GM12878 (cell line): Measurements from ENCODE around the gene SEMA3B.

Source experiments
- CTCF ChIP-seq, 3 experiments: IDR thresholded peaks in 2 of 3; conservative IDR thresholded peaks in 1 of 3; 2 replicates each; pipeline ENCODE4 v1.5.1; 2011; ENCODE audit warnings: low read depth in 3 of 3, low read length in 3 of 3, mild to moderate bottlenecking in 3 of 3, control low read depth in 2 of 3, moderate library complexity in 2 of 3, inconsistent platforms in 1 of 3, mixed read lengths in 1 of 3; ENCODE audit not compliant: control insufficient read depth in 2 of 3, insufficient read depth in 1 of 3; ENCODE audit errors: extremely low read depth in 1 of 3
- HDAC2 ChIP-seq: fragments of 200-600 bp; sonication (generic); IDR thresholded peaks from 2 replicates; pipeline ENCODE4 v1.6.1; 2017
- MAX ChIP-seq: IDR thresholded peaks from 2 replicates; pipeline ENCODE4 v1.6.1; 2012; ENCODE audit warnings: low read depth, low read length, improper control_type of control experiment
- POLR2AphosphoS2 ChIP-seq: IDR thresholded peaks from 2 replicates; pipeline ENCODE4 v1.6.1; 2011; ENCODE audit warnings: low read depth, mild to moderate bottlenecking, low read length, improper control_type of control experiment, moderate library complexity
- ZZZ3 ChIP-seq: IDR thresholded peaks from 2 replicates; pipeline ENCODE4 v1.6.1; 2011; ENCODE audit warnings: low read depth; ENCODE audit not compliant: control insufficient read depth, insufficient read length

DNA sequence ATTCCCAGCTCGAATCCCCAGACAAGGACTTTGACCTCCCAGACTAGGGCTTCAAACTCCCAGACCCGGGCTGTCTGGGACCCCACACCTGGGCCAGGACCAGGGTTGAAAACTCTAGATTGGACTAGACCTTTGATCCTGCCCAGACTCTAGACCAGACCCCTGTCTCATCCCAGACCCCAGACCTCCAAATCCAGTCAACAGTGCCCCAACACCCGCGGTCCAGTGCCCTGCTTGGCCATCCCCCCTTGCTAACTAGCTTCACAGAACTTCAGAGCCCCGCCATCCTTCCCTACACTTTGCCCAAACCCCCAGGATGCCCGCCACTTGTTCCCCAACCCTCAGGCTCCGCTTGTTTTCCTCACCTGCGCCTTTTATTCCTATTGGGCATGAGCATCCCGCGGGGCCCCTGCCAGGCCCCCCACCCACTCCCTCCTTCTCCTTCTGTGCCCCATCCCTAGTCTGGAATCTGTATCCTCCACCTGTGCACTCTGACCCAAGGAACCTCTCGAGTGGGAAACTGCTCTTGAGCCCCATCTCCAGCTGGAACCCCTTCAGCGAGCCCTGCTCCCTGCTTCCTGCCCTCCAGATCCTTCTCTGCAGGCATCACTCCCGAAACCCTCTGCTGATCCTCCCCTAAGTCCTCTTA, 32.3 kb upstream of the SEMA3B start:
- TF ChIP-seq POLR2AphosphoS2 (no peak; the same call in 1 of the 2 replicates), ZZZ3 (no peak), CTCF (IDR thresholded peaks at IDR 0.05 in 2 of 3, conservative IDR thresholded peaks at IDR 0.05 in 1 of 3; ENCODE audit: control insufficient read depth in 2 of 3, extremely low read depth in 1 of 3, insufficient read depth in 1 of 3, low read depth in 3 of 3, low read length in 3 of 3) (no peak), HDAC2 (no peak), MAX (no peak)
